ENCODE measurements around the gene GOSR1.
"Not testable (repeated sequence)": the region's sequence is repeated elsewhere in the genome, so short reads cannot be mapped to it uniquely, and the experiment has no call there.

GOSR1 gene

DNA sequence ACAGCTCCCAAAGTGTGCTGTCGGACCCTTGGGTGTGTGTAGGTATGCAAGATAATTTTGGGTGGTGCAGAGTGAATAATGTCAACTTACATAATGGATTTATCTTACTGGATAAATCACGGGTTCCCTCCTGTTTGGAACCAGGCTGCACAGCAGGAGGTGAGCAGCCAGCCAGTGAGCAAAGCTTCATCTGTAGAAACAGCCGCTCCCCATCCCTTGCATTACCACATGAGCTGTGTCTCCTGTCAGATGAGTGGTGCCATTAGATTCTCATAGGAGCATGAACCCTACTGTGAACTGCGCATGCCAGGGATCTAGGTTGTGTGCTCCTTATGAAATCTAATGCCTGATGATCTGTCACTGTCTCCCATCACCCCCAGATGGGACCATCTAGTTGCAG, 72.0 kb downstream of the GOSR1 start:
- DNase-seq: not testable (repeated sequence)

- no peak for DNase-seq
Measured at GRCh38 chr17:30549864-30550511, 72.8 kb downstream of the GOSR1 start.

- DNase-seq: no peak
Measured at GRCh38 chr17:30550512-30551273, 73.5 kb downstream of the GOSR1 start.

DNA sequence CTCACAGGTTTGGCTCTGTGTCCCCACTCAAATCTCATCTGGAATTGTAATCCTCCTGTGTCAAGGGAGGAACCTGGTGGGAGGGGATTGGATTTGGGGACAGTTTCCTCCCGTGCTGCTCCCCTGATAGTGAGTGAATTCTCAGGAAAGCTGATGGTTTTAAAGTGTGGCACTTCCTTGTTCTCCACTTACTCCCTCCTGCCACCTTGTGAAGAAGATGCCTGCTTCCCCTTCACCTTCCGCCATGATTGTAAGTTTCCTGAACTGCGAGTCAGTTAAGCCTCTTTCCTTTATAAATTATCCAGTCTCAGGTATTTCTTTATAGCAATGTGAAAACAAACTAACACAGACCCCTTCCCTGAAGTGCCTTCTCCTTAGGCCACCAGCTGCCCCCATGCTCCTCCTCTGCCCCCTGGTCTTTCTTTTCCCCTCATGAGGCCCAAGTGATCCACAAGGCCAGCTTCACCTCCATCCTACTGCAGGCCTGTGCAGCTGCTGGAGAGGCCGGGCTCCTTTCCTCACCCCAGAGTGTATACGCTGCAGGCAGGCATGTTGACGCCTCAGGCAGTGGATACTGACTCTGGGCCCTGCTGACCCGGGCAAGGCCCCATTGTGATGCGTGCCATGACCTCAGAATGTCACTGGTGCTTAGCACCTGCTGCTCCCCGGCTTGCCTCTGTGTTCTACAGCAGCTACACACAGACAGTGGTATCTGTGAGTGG, 74.2 kb downstream of the GOSR1 start:
- DNase-seq: not testable (repeated sequence)

DNA sequence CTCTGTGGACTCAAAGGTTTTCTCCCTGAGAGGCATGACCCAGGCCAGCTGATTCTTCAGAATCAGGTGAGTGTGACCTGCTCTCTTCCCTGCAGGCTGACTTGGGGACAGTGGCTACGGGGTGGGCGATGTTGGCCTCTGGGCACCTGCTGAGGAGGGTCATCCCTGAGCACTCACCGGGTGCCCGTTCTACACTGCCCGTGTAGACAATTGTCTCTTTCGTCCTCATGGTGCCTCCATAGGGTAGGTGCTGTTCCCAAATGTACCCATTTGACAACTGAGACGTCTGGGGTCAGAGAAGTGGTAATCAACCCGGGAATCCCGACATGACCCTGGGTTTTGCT, 74.8 kb downstream of the GOSR1 start:
- DNase-seq: no peak

DNA sequence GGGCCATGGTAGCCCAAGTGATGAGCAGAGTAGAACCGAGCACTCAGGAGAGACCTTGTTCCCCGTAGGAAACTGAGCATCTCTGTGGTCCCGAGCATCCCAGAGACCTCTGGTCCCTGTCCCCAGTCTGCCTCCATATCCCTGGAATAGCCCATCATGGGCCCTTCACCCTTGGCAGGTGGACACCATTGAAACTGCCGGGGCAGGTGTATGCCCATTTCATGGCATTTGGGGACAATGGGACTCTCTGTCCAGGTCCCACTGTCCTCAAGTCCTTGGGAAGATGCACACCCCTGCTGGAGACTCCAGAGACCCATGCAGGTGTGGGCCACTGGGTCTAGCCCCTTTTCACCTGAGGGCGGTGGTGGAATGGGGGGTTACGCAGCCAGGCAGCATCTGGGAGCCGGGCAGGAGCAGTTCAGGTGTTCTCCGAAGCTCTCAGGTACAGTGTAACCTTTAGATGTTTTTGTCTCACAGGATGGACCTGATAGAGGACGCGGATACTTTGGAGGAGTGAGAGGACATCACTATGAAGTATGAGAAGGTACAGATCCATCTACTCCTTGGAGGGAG, 75.9 kb downstream of the GOSR1 start:
- DNase-seq: no peak

- not testable (repeated sequence) for DNase-seq
Measured at GRCh38 chr17:30553823-30554440, 76.7 kb downstream of the GOSR1 start.

DNA sequence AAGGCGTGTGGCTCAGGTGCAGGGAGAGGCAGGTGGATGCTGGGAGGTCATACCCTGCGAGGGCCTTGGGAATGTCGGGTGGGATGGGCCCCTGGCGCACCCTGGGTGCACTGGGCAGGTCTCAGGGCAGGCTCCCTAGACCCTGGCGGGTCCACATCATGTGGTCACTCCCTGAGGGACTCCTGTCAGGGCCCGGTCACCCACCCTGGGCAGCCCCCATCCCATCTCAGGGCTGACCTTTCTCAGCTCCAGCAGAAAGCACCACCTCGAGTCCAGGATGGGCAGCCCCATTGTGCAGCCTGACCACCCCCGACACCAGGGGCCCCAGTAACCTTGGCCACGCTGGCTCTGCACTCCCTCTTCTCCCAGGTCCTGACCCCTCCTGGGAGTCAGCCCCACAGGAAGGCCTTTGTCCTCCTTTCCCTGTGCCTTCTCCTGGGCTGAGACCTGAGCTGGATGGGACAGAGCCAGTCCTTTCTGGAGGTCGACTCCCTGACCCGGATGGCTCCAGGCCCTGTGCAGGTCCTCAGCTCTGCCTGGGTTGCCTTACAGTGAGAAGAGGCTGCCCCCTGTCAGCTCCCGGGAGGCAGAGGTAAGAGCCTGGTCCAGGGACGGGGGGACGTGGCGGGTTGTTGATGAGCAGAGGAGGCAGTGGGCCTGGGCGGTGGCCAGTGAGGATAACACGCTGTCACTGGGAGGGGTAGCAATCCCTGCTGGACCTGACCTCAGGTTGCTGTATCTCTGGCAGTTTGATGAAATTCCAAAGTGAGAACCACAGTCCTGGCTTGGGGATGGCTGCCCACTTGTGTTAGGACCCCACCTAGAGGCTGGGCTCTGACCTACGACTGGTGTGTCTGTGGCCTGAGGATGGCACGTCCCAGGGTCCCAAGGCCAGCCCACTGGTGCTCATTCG, 77.9 kb downstream of the GOSR1 start:
- no peak for DNase-seq

DNA sequence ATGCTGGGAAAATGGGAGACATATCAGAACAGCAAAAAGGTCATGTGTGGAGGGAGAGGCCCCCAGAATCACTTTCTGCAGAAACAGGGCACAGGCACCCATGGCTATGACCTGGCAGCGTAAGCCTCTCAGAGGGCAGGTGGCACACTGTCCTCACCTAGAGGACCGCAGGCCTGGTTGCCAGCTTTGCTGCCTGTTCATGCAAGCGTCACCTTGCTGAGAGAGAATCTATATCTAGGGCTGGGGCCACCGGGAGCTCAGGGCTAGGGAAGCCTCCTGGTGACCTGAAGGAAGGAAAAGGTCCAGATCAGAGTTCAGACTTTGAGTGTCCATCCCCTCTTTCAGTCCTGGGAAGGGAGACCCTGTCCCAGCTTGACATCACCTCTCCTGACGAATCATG, 78.7 kb downstream of the GOSR1 start:
- DNase-seq: no peak

GRCh38 chr17:30556374-30557332, 79.4 kb downstream of the GOSR1 start:
- DNase-seq: no peak

GRCh38 chr17:30557916-30558685, 80.9 kb downstream of the GOSR1 start:
- no peak for DNase-seq

- DNase-seq: no peak
Measured at GRCh38 chr17:30558686-30559545, 81.7 kb downstream of the GOSR1 start.

DNA sequence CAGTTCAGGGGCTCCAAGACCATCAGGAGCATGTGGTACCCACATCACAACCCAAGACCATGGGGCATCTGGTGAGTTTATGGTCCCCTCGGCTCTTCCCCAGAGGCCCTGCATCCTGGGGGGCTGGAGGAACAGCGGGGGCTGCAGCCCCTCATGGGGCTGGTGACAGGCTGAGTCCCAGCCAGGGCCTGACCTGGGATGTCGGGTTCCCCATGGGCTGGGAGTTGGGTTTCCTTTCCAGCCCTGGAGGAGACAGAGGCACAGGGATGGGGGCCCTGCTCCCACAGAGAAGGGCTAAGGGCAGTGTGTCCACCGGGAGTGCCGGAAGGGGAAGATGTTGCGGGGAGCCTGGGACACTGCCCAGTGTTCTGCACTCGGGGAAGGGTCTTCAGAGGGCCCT, 82.4 kb downstream of the GOSR1 start:
- DNase-seq: no peak

- DNase-seq: not testable (repeated sequence)
Measured at GRCh38 chr17:30560117-30561026, 83.2 kb downstream of the GOSR1 start.

DNA sequence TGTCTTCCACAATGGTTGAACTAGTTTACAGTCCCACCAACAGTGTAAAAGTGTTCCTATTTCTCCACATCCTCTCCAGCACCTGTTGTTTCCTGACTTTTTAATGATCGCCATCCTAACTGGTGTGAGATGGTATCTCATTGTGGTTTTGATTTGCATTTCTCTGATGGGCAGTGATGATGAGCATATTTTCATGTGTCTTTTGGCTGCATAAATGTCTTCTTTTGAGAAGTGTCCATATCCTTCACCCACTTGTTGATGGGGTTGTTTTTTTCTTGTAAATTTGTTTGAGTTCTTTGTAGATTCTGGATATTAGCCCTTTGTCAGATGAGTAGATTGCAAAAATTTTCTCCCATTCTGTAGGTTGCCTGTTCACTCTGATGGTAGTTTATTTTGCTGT, 84.6 kb downstream of the GOSR1 start:
- not testable (repeated sequence) for DNase-seq

- DNase-seq: not testable (repeated sequence)
Measured at GRCh38 chr17:30563131-30563904, 86.1 kb downstream of the GOSR1 start.

GRCh38 chr17:30563905-30564390, 86.7 kb downstream of the GOSR1 start:
- DNase-seq: not testable (repeated sequence)

All from CD4-positive, alpha-beta T cell treated with Interleukin-17A for 1 hour (primary cell).